NCI-H345 treated with DMSO at 0.1 percent for 48 hours (cell line): ENCODE measurements around the gene BACH1.

Source experiments
- DNase-seq: peaks from one replicate; lab custom pipeline; 2025; ENCODE audit not compliant: unreplicated experiment; lab: John Stamatoyannopoulos, UW

The BACH1 gene

DNA sequence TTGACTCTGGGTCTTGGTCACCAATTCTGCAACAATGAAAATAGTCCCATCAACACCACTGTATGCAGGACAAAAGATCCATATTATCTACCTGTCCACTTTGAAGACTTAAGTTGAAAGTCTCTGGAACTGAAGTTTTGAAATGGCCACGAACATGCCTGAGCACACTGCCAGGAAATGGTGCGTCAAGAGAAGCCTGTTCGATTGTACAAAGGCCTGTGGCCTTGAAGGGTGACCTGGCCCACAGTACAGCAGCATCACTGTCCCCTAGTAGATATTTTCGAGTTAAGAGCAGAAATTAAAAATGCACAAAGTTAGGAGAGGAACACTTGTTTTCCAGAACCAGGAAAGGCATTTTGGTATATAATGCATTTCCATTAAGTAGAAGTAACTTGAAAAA lies 78.5 kb downstream of the BACH1 start:
- no peak for DNase-seq

DNA sequence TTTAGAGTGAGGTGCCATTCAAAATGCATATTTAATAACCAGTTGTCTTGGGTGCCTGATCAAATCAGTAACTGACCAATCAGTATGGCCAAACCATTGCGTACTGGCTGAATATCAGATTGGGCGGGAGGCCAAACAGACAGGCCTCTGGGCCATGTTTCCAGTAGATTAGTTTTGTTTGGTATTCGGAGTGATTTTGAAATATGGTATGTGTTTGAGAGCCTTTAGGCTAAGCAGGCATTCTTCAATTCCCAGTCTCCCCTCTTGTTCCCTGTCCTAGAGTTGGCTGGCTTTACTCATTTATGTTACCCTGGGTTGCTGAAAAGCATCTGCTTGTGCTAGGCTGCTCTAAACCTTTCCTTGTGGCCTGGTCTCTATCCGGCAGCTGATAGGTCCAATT lies 80.1 kb downstream of the BACH1 start:
- no peak for DNase-seq

DNA sequence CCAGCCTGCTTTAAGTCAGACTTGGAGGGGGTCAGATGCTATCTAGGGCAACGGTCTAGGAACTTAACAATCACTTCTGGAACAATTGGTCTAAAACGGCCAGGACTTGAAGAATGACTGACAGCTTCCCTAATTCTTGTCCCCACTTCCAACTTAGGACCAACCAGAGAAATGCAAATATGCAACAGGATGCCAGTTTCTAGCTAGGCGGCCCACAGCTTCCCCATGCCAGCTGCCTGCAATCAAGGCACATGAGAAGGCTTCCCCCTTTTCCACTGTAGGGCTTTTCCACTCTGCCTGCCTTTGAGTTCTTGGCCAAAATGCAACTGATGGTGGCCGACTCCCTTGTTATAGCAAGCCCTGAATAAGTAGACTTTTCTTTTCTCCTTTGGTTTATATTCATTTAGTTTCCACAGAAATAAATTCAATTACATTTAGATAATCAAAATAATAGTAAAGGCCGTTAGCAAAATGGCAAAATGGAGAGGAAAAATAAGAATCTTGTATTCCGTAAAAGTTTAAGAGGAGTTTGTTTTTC lies 80.9 kb downstream of the BACH1 start:
- no peak for DNase-seq

DNA sequence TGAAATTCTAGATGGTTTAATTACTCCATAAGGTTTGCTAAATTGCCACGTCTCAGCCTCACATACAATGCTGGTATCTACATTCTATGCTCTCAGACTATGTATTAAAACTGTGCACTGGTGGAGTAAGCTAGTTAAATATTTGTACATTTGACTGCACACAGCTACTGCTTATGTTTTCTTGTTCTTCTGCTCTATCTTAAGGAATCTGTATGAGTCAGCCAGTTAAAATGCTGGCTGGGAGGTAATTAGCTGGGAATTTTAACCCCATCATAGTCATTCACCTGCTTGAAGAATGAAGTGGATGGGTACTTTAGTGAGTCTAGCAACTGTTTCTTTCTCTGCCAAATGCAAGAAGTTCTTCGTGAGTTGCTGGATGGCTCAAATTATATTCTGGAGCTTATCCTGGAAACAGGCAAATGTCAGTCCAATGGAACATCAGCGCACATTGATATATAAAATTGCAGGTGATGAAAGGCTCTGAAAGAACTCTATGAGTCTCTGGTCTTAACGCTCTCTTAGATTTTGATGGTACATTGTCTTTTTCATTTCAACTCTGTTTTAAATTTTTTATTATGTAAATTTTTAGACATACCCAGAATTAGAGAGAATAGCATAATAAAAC lies 83.4 kb downstream of the BACH1 start:
- DNase-seq = no peak

DNA sequence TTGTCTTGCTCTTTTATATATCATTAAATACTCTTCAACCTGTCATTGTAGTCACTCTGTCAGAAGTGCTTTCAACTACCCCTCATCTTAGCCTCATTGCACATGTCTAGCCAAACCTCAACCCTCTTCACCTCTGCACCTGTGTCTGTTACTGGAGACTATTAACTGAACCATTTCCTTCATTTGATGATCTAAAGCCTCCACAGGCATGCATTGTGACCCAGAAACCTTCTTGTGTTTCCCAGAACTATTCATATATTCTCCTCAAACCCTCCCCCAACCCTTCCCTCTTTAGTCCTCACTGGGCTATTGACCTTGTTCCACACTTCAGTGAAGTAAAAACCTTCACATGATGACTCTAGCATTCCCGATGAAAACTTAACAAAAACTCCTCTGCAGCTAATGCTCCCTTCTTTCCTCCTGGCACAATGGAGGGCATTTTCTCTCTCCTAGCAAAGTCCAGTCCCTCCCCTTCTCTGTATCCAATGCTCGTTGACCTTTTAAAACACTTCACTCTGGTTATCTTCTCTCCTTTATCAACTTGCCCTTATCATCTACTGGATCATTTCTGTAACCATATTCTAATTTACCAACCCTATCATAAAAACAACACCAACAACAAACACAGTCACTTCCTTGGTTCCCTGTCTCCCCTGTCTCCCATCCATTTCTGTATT lies 86.1 kb downstream of the BACH1 start:
- DNase-seq = no peak

DNA sequence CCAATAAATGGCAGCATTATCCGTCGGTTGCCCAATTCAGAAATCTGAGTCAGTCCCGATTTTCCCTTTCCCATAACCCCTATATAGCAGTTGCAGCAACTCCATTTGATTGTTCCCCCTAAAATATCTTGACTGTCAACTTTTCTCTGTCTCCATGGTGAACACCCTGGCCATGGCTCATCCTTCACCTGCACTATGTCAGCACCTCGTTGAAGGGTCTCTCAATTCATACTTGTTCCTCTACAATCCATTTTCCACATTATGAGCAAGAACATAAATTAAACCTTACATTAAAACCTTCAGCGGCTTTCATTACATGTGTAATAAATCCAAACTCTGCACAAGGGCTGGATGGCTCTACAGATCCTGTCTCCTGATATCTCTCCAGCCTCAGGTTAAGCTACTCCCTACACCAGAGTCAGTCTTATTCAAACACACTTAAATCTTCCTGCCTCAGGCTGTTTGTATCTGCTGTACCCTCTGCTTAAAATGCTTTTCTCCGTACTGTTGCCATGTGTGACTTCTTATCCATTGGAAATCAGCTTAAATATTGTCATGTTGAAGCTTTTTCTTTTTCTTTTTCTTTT lies 87.3 kb downstream of the BACH1 start:
- DNase-seq = no peak

DNA sequence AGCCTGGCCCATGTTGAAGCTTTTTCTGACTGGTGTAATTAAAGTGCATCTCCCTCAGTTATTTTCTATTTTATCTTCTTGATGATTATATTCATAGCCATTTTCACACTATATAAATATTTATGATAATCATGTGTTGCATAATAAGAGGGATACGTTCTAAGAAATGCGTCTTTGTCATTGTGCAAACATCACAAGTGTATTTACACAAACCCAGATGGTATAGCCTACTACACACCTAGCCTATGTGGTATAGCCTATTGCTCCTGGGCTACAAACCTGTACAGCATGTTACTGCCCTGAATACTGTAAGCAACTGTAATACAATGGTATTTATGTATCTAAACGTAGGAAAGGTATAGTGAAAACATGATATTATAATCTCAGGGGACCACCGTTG lies 88.1 kb downstream of the BACH1 start:
- no peak for DNase-seq

DNA sequence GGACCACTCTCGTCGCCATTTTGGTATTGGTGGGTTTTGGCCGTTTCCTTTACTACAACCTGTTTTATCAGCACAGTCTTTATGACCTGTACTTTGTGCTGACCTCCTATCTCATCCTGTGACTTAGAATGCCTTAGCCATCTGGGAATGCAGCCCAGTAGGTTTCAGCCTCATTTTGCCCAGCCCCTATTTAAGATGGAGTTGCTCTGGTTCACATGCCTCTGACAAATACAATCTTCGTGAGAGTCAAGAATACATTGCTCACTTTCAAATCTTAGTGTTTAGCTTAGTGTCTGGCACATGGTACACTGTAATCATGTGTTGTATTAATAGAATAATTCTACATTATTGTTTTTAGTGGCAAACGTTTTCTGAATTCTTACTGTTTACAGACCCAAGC lies 88.9 kb downstream of the BACH1 start:
- no peak for DNase-seq

DNA sequence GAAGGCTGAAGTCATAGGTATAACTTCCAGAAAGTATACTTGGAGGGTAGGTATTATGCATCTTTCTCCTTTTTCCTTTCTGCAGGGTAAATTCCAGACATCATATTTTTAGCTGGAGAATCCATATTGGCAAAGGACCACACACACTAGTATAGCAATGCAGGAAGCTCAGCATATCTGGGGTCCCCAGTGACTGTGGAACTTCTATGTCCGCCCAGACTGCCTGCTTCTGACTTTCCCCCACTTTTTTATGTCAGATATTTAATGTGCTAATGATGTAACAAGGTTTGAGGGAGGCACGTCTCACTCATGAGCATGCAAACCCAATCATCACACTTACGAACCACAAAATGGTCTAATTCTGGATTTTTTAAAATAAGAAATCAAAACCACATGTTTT lies 90.4 kb downstream of the BACH1 start:
- no peak for DNase-seq

DNA sequence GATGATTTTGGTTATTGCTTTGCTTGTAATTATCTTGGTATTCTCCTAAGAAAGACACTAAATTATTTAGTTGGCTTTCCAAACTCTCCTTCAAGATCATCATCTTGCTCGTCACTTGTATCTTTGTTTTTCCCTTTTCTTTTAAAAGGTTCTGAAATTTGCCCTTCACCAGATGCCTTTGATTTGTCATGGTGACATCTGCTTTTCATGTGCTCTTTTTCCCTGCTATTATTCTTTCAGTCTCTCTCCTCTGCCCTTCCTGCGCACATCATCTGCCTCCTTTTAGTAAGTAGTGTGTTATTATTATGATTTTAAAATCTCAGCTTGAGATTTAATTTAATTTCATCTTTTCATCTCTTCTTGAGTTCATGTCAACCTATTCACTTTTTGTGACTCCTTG lies 92.1 kb downstream of the BACH1 start:
- DNase-seq = no peak

DNA sequence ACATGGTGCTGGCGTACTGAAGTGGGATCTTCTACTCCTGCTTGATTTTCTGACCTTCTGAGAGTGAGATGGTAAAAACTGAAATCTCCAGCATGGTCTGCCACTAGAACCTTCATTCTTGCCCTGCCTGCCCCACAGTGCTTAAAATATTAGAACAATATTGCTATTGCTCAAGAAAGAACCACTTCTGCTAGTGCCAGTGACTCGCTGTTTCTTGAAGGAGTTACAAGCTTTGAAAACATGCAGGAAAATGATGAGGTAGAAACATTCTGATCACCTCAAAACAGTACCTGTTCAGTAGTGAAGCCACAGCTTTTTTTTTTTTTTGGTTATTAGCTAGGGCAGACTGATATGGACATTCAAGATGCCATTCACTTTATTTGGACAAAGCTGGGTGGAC lies 95.3 kb downstream of the BACH1 start:
- DNase-seq = no peak
